ENCODE data around the gene PSTPIP2.
"Not testable (repeated sequence)": the region's sequence is repeated elsewhere in the genome, so short reads cannot be mapped to it uniquely, and the experiment has no call there.

Gene PSTPIP2

GRCh38 chr18:46035696-46036680 is 36.1 kb downstream of the PSTPIP2 start:
- DNase-seq (ENCODE audit: low read depth): peak; percentile 57

- peak; percentile 50 for DNase-seq (ENCODE audit: low read depth)
Measured at GRCh38 chr18:46034230-46034629, 37.8 kb downstream of the PSTPIP2 start.

GRCh38 chr18:46031741-46032140 is 40.3 kb downstream of the PSTPIP2 start:
- DNase-seq (ENCODE audit: low read depth): no peak

DNA sequence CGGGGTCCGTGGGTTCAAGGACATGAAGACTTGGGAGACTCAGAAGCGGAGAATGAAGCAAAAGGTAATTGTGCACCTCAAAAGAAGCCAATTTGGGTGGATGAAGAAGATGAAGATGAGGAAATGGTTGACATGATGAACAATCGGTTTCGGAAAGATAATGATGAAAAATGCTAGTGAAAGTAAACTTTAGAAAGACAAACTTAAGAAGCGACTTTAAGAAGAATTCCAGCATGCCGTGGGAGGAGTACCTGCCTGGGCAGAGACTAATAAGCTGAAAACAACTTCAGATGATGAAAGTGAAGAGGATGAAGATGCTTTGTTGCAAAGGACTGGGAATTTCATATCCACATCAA is 43.5 kb downstream of the PSTPIP2 start:
- DNase-seq (ENCODE audit: low read depth): no peak

GRCh38 chr18:46019936-46020335 is 52.1 kb downstream of the PSTPIP2 start:
- no peak for DNase-seq (ENCODE audit: low read depth)

GRCh38 chr18:46013484-46014189 is 58.4 kb downstream of the PSTPIP2 start:
- DNase-seq (ENCODE audit: low read depth): no peak

- no peak for DNase-seq (ENCODE audit: low read depth)
Measured at GRCh38 chr18:46010676-46011075, 61.4 kb downstream of the PSTPIP2 start.

DNA sequence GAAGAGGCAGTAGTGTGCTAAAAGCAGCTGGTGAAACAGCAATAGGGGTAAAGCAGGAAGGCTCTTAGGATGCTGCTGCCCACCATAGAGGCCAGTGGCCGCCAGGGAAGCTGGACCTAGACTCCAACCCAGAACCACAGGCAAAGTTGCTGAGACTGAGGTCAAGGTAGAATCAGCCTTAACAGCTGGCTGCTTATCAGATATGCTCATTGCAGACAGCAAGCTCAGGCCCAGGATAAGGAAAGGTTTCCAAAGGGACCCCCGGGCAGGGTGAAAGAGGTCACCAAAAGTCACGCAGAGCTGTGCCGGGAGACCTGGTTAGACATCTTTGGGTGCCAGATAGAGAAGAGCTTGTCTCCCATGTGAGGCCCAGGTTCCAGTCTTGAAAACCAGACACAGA is 62.0 kb downstream of the PSTPIP2 start:
- DNase-seq (ENCODE audit: low read depth): no peak

DNA sequence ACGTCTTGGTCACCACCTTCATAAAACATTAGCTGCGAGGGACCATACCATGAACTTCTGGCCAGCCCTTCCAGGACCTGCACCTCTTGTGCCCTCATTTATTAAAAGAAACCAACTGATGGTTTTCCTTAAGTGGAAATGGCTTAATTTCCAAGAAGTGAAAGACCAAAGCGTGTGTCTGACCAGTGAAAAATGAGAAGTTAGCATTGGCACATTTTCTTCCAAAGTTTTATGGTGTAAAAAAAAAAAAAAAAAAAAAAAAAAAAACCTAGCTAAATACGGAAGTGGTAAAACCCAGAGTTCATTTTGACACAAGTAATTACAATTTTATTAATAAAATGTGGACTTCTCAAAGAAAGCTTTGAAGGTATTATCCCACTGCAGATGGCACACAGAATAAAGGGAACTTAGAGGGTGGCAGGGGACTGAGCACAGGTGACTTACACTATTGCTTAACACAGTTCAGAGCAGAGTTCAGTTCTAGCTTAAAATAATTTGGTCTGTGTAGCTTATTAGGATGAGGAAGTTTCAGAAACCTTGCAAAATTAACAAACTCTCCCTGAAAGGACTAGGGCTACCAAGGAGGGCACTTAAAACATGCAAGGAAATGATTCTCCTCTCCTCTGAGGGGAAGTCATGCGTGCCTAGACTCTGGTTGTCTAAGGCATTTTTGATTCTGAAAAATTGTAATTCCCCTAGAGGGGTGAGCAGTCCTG is 62.8 kb downstream of the PSTPIP2 start:
- no peak for DNase-seq (ENCODE audit: low read depth)

- no peak for DNase-seq (ENCODE audit: low read depth)
Measured at GRCh38 chr18:46008531-46008930, 63.5 kb downstream of the PSTPIP2 start.

DNA sequence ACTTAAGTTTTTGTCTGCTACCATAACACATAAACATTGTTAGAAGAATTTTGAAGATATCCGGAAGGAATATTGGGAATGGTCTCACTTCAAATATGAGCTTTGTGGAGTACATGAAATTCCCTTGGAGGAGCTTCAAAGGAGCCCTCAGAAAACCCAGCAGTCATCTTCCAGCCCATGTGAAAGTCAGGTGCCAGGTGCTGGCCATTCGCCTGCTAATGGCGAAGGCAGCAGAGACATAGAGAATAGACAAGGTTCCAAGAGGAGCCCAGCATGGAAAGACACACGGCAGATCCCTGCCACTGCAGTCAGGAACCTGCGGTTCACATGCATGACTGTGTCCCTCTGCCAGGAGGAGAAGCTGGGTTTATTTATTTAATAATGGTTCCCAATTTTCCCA is 64.9 kb downstream of the PSTPIP2 start:
- DNase-seq (ENCODE audit: low read depth): no peak

DNA sequence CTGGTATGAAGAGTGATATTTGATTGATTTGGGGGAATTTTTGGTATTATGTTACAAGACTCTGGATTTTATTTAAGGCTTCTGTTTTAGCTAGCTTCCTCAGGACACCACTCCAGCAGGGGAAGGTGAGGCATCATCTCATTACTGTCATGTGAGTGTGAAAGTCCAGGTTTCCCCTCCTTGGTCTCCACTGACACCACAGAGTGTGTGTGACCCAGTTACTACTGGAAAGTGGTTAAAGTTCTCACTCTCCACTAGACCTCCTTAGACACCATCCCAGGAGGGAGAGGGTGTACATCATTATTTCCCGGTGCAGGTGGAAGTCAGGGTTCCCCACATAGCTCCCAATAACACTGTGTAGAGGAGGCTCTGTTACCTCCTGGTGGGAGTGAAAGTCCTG is 69.1 kb downstream of the PSTPIP2 start:
- no peak for DNase-seq (ENCODE audit: low read depth)

GRCh38 chr18:46001892-46002291 is 70.2 kb downstream of the PSTPIP2 start:
- no peak for DNase-seq (ENCODE audit: low read depth)

- DNase-seq (ENCODE audit: low read depth): no peak
Measured at GRCh38 chr18:46001074-46001473, 71.0 kb downstream of the PSTPIP2 start.

- DNase-seq (ENCODE audit: low read depth): no peak
Measured at GRCh38 chr18:45999536-45999935, 72.5 kb downstream of the PSTPIP2 start.

DNA sequence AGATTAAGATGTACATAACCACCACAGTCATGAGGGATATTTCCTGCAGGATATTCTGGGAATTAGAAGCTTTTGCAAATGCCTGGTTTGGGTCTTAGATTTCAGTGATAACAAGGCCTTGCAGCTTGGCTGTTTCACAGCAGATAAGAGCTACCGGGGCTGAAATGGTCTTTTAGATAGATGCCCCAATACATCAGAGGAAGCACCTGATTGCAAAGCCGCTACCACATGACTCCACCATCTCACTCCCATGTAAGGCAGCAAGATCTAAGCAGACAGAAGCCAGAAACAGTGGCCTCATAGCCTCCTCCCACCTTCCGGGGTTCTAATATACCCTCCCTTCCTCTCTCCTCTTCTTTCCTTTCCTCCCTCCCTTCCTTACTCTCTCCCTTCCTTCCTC is 73.8 kb downstream of the PSTPIP2 start:
- no peak for DNase-seq (ENCODE audit: low read depth)

DNA sequence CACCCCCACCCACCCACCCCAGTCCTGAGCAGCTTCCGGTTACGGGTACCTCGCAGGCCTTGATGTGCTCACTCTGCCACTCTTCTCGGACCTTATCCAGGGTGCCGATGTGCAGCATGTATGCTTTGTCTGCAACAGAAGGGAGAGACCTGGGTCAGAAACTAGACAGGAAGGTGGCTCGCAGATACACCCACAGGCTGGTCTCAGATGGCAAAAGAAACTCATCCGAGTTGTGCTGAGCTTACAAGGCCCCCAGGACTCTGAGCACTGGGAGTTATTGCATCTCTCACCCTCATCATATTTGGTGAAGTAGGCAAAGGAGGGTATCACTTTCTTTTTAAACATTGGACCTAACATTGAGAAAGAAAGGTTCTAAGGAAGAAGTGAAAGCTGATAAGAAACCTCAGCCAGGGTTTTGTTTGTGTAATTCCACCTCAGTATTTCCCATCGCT is 74.3 kb downstream of the PSTPIP2 start:
- no peak for DNase-seq (ENCODE audit: low read depth)

DNA sequence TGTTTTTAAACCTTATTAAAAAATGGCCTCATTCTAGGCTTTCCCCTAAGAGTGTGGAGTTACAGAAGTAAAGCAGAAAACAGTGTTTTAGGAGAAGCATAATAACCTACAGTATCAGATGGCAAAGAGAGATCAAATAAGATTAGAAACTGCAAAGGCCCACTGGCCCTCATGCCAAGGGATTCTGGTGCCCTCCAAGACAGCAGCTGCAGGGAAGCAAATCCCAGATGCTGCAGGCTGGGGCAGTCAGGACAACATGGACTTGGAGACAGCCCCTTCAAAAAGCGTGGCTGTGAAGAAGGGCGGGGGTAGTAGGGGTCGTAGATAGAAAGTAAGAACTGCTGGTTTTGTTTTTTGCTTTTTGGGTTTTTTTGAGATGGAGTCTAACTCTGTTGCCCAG is 76.6 kb downstream of the PSTPIP2 start:
- DNase-seq (ENCODE audit: low read depth): no peak

DNA sequence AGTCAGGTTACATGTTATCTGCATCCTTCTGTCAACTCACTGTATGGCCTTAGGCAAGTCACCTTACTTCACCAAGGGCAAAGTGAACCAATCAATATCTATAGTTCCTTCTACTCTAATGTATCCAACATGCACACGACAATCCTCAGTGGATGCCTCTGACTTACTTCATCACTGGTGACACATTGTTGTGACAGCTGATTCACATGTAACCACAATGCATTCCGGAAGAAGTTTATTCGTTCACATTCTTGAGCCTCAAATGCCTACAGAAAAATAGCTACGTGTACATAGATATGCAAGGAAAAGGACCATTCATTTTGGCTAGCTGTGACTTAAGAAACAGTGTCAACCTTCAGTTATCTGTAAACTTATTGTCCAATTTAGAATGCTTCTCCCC is 78.6 kb downstream of the PSTPIP2 start:
- DNase-seq (ENCODE audit: low read depth): peak; percentile 86

DNA sequence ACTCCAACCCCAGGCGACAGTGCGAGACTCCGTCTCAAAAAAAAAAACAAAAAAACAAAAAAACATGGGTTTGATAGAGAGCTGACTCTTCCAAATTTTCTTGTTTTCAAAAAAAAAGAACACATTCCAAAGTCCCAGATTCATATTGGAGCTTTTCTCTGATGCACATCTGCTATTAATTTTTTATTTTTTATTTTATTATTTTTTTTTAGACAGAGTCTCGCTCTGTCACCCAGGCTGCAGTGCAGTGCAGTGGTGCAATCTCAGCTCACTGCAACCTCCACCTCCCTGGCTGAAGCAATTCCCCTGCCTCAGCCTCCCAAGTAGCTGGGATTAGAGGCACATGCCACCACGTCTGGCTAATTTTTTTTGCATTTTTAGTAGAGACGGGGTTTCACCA is 79.5 kb downstream of the PSTPIP2 start:
- DNase-seq (ENCODE audit: low read depth): not testable (repeated sequence)

DNA sequence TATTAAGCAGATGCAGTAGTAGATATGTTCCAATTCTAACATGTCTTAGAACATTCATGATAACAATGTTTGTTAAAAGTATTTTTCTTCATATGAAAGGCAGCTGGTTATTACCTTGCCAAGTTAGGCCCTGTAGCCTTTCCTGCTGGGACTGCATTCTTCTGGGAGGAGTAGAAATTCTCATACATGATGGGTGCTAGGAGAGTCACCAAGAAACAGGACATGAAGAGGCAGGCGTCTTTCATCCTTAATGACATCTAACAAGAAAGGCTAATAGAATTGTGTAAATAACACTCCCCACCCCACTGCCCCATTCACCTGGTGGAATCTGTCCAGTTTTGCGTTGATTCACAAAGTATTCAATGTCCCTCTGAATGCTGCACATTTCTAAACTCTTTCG is 80.3 kb downstream of the PSTPIP2 start:
- DNase-seq (ENCODE audit: low read depth): no peak

DNA sequence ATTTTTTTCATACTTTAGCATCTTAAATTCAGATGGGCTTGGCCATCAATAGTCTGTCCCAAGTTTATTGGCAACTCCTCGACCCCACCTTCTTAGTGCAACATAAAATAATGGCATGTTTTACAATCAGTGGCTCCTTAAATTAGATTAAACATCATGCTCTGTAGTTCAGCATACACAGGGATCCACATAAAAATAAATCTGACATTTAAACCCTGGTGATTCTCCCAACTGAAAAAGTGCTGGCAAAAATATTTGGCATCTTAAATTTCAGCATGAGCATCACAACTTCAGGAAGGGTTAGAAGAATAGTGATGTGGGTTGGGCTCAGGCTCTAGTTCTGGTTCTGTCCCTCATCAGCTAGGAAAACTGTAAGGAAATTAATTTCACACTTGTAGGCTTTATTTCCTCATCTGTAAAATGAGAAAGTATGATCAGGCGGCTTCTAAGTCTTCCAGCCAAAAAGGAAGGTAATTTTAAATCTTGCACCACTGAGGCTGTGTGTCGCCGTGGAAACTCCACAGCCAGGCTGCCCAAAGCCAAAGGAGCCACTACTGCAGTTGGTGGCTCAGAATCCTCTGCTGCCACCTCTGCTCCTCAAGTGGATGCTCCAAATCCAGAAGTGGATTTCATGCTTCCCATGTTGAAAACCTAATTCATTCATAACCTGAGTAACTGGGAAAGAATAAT is 87.4 kb downstream of the PSTPIP2 start:
- no peak for DNase-seq (ENCODE audit: low read depth)

All from iris pigment epithelial cell (primary cell).